ENCODE measurements around the gene CHL1.

The CHL1 gene

GRCh38 chr3:426072-426471 lies 229.5 kb downstream of the CHL1 start:
- Histone ChIP-seq H3K4me2 (ENCODE audit: low read length) (no peak overlapping the region), H3K4me3 (ENCODE audit: low read depth, low read length, poor library complexity, severe bottlenecking) (no peak overlapping the region), H3K27ac (ENCODE audit: low read depth, low read length, poor library complexity, severe bottlenecking) (no peak overlapping the region), H3K9me3 (ENCODE audit: low read length) (no peaks in the 10 kb centered on the region), H3K79me2 (ENCODE audit: insufficient read depth, low read length) (no peaks in the 10 kb centered on the region), H3K9me2 (ENCODE audit: low read depth, low read length) (no peaks in the 10 kb centered on the region), H3F3A (ENCODE audit: insufficient read depth, low read length) (no peaks in the 10 kb centered on the region), H3K4me1 (ENCODE audit: insufficient read depth, low read length, severe bottlenecking) (no peaks in the 10 kb centered on the region), H4K20me1 (ENCODE audit: insufficient read depth, low read length) (no peaks in the 10 kb centered on the region), H2AFZ (ENCODE audit: low read length) (no peak overlapping the region), H3K36me3 (ENCODE audit: insufficient read depth, low read length) (no peaks in the 10 kb centered on the region), H3K9ac (ENCODE audit: low read length) (no peak overlapping the region), H3K27me3 (ENCODE audit: insufficient read depth, low read length) (no peaks in the 10 kb centered on the region)
- TF ChIP-seq CTCF (IDR thresholded peaks at IDR 0.05; ENCODE audit: low read length) (no peak), EZH2 (IDR thresholded peaks at IDR 0.05; ENCODE audit: borderline replicate concordance, low read length) (no peak)

GRCh38 chr3:427128-427527 lies 230.6 kb downstream of the CHL1 start:
- H3K9ac ChIP-seq (ENCODE audit: low read length), result no peak overlapping the region
- no peak for TF ChIP-seq CTCF (IDR thresholded peaks at IDR 0.05; ENCODE audit: low read length)
- no peak for TF ChIP-seq EZH2 (IDR thresholded peaks at IDR 0.05; ENCODE audit: borderline replicate concordance, low read length)
- no peak overlapping the region for H2AFZ ChIP-seq (ENCODE audit: low read length)
- no peak overlapping the region for H3K4me3 ChIP-seq (ENCODE audit: low read depth, low read length, poor library complexity, severe bottlenecking)
- no peaks in the 10 kb centered on the region for H3K9me3 ChIP-seq (ENCODE audit: low read length)
- no peaks in the 10 kb centered on the region for H3K36me3 ChIP-seq (ENCODE audit: insufficient read depth, low read length)
- no peaks in the 10 kb centered on the region for H3F3A ChIP-seq (ENCODE audit: insufficient read depth, low read length)
- no peaks in the 10 kb centered on the region for H3K4me1 ChIP-seq (ENCODE audit: insufficient read depth, low read length, severe bottlenecking)
- H3K79me2 ChIP-seq (ENCODE audit: insufficient read depth, low read length), result no peaks in the 10 kb centered on the region
- H4K20me1 ChIP-seq (ENCODE audit: insufficient read depth, low read length), result no peaks in the 10 kb centered on the region
- no peaks in the 10 kb centered on the region for H3K9me2 ChIP-seq (ENCODE audit: low read depth, low read length)
- H3K27me3 ChIP-seq (ENCODE audit: insufficient read depth, low read length), result no peaks in the 10 kb centered on the region
- no peak overlapping the region for H3K27ac ChIP-seq (ENCODE audit: low read depth, low read length, poor library complexity, severe bottlenecking)
- no peak overlapping the region for H3K4me2 ChIP-seq (ENCODE audit: low read length)

- no peaks in the 10 kb centered on the region for H3K36me3 ChIP-seq (ENCODE audit: insufficient read depth, low read length)
Measured at GRCh38 chr3:430186-430585, 233.6 kb downstream of the CHL1 start.

More at GRCh38 chr3:430186-430585, 233.6 kb downstream of the CHL1 start:
- H3K27ac ChIP-seq (ENCODE audit: low read depth, low read length, poor library complexity, severe bottlenecking), result no peak overlapping the region
- no peaks in the 10 kb centered on the region for H3K4me1 ChIP-seq (ENCODE audit: insufficient read depth, low read length, severe bottlenecking)
- H3K4me2 ChIP-seq (ENCODE audit: low read length), result no peak overlapping the region
- no peak for TF ChIP-seq CTCF (IDR thresholded peaks at IDR 0.05; ENCODE audit: low read length)
- no peak for TF ChIP-seq EZH2 (IDR thresholded peaks at IDR 0.05; ENCODE audit: borderline replicate concordance, low read length)
- H3K4me3 ChIP-seq (ENCODE audit: low read depth, low read length, poor library complexity, severe bottlenecking), result no peak overlapping the region
- no peaks in the 10 kb centered on the region for H3F3A ChIP-seq (ENCODE audit: insufficient read depth, low read length)
- H3K9ac ChIP-seq (ENCODE audit: low read length), result no peak overlapping the region
- H3K9me2 ChIP-seq (ENCODE audit: low read depth, low read length), result no peaks in the 10 kb centered on the region
- H3K27me3 ChIP-seq (ENCODE audit: insufficient read depth, low read length), result no peaks in the 10 kb centered on the region
- H2AFZ ChIP-seq (ENCODE audit: low read length), result no peak overlapping the region
- H3K9me3 ChIP-seq (ENCODE audit: low read length), result no peaks in the 10 kb centered on the region
- H4K20me1 ChIP-seq (ENCODE audit: insufficient read depth, low read length), result no peaks in the 10 kb centered on the region
- H3K79me2 ChIP-seq (ENCODE audit: insufficient read depth, low read length), result no peaks in the 10 kb centered on the region
